ENCODE data around the gene PRR5L. TPM values are rescaled to one million over a fixed set of nuclear protein-coding genes. Genes with fewer than 3 reads are reported as not detected.

The PRR5L gene
- polyA plus RNA-seq, 4 donors: 13.9 to 25.1 (median 16.5) TPM

Other genes starting within 250 kb of the PRR5L start
- gene COMMD9, start 6.9 kb upstream of the PRR5L start, polyA plus RNA-seq (ENCODE audit: insufficient read length in 4 of 4): 100 to 1,000 TPM in 1 of 4 donors, 10 to 100 TPM in 3; 93.1 to 101 (median 97.3) TPM
- 10 to 100 TPM; 13.0 to 17.7 (median 15.8) TPM for gene TRAF6, start 214.0 kb downstream of the PRR5L start, polyA plus RNA-seq (ENCODE audit: insufficient read length in 4 of 4)